Mesothelial cell of epicardium (in vitro differentiated cells): ENCODE measurements around the gene TTC7B. TPM values are rescaled to one million over a fixed set of nuclear protein-coding genes. Genes with fewer than 3 reads are reported as not detected.

ENCODE experiments used
- DNase-seq, 2 experiments: peaks; one replicate each; pipeline ENCODE4 v3.0.0; 2021; ENCODE audit warnings: low spot score in 2 of 2; ENCODE audit not compliant: unreplicated experiment in 2 of 2
- H3K27ac Mint-ChIP-seq: 2 replicates; pipeline ENCODE4 v1.8.0; 2021; ENCODE audit warnings: mixed read lengths
- H3K27me3 Mint-ChIP-seq: 2 replicates; pipeline ENCODE4 v1.8.0; 2021; ENCODE audit warnings: low read depth, mixed read lengths
- H3K36me3 Mint-ChIP-seq: 2 replicates; pipeline ENCODE4 v1.8.0; 2021; ENCODE audit warnings: mixed read lengths
- H3K4me1 Mint-ChIP-seq: 2 replicates; pipeline ENCODE4 v1.8.0; 2021; ENCODE audit warnings: mixed read lengths
- H3K4me3 Mint-ChIP-seq: 2 replicates; pipeline ENCODE4 v1.8.0; 2021; ENCODE audit warnings: mild to moderate bottlenecking, moderate library complexity, mixed read lengths
- H3K9me3 Mint-ChIP-seq: 2 replicates; pipeline ENCODE4 v1.8.0; 2021; ENCODE audit warnings: mixed read lengths
- total RNA-seq: library from RNA; stranded (reverse); gene quantifications from 3 replicates; pipeline ENCODE4 v1.2.1, GENCODE V29; 2021
- TF ChIP-seq, protein P1 (sequence below): fragments of 200-600 bp; sonication (generic); IDR thresholded peaks from one replicate; pipeline ENCODE4 v1.5.0; 2021; ENCODE audit warnings: antibody characterized with exemption; ENCODE audit not compliant: unreplicated experiment

The TTC7B gene
- total RNA-seq, 1 donor from 2014 or later = 56.5 TPM

DNA sequence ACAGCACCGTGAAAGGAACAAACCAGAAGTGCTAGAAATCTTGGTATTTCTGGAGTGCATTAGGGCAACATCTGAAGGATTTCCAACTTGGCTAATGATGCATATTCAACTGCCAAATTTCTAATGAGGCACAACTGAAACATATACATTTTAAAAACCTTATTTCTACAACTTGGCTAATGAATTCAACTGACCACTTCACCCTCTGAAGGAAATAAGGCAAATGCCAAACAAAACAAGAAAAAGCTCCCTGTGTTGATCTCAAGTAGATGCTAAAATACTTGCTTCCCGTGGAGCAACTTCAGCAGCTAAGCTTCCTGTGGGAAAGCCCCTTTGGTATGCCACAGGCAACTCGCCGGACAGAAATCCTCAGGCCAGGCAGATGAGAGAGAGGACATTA is 167.1 kb downstream of the TTC7B start:
- Mint-ChIP-seq H3K27ac (no peak overlapping the region), H3K27me3 (no peaks in the 10 kb centered on the region), H3K4me1 (peaks cover 37% of the 10 kb centered on the region), H3K4me3 (no peak overlapping the region), H3K9me3 (no peaks in the 10 kb centered on the region), H3K36me3 (peaks cover 11% of the 10 kb centered on the region)
- TF ChIP-seq, protein P1, sequence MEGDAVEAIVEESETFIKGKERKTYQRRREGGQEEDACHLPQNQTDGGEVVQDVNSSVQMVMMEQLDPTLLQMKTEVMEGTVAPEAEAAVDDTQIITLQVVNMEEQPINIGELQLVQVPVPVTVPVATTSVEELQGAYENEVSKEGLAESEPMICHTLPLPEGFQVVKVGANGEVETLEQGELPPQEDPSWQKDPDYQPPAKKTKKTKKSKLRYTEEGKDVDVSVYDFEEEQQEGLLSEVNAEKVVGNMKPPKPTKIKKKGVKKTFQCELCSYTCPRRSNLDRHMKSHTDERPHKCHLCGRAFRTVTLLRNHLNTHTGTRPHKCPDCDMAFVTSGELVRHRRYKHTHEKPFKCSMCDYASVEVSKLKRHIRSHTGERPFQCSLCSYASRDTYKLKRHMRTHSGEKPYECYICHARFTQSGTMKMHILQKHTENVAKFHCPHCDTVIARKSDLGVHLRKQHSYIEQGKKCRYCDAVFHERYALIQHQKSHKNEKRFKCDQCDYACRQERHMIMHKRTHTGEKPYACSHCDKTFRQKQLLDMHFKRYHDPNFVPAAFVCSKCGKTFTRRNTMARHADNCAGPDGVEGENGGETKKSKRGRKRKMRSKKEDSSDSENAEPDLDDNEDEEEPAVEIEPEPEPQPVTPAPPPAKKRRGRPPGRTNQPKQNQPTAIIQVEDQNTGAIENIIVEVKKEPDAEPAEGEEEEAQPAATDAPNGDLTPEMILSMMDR = no peak
- DNase-seq = no peak

GRCh38 chr14:90648421-90648820 is 167.8 kb downstream of the TTC7B start:
- Mint-ChIP-seq H3K4me3 (no peak overlapping the region), H3K9me3 (no peaks in the 10 kb centered on the region), H3K27ac (no peak overlapping the region), H3K36me3 (peaks cover 13% of the 10 kb centered on the region), H3K4me1 (peaks cover 37% of the 10 kb centered on the region), H3K27me3 (no peaks in the 10 kb centered on the region)
- TF ChIP-seq, protein P1 = no peak
- no peak for DNase-seq

GRCh38 chr14:90647473-90648005 is 168.7 kb downstream of the TTC7B start:
- Mint-ChIP-seq H3K27me3 (no peaks in the 10 kb centered on the region), H3K4me1 (peaks cover 35% of the 10 kb centered on the region), H3K9me3 (no peaks in the 10 kb centered on the region), H3K4me3 (no peak overlapping the region), H3K27ac (no peak overlapping the region), H3K36me3 (peaks cover 13% of the 10 kb centered on the region)
- TF ChIP-seq, protein P1 = no peak
- DNase-seq = no peak

DNA sequence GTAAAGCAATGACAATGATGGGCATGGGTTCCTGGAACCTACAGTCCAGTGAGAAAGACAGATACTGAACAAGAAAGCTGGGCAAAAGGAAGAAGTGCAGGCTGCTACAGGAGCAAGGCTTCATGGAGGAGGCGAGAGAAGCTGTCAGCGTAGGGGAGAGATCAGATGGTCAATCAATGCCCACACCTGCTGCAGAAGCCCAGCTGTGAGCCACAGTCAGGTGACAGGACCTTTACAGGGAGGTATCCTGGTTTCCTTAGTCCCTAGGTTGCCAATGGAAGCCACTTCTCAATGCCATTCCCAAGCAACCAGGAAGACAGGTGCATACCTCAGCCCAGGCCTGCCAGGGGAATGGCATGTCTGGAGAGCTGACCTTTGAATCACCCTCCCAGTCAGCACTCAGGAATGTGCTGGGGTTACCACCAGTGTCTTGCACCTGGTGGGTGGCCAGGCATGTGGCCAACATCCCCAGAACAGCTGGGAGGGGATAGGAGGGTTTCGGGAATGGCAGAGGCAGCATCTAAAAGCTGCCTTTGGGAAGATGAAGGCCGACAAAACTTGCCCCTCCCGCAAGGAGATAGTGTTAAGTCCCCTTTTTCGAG is 170.3 kb downstream of the TTC7B start:
- Mint-ChIP-seq H3K9me3 (no peaks in the 10 kb centered on the region), H3K36me3 (peaks cover 13% of the 10 kb centered on the region), H3K4me1 (peaks cover 41% of the 10 kb centered on the region), H3K27me3 (no peaks in the 10 kb centered on the region), H3K27ac (peak overlapping the region; percentile 68), H3K4me3 (no peak overlapping the region)
- peak in 1 of 2 experiments; percentile 46 for DNase-seq
- TF ChIP-seq, protein P1 = no peak

DNA sequence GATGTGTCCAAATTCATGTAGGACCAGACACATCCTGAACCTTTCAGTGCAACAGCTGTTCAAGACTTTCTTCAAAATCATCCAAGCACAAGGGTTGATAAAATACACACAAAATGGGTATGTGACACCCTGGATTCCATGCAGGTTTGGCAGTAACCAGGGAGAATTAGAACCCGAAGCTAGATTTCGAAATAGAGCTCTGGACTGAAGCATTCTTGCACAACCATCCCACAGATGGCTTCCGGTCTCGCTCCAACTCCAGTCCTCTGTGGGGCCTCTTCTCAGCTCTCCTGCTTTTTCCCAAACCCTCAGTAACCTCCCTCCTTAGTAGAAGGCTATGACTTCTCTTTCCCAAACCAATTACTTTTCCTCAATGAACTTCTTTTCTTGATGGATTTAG is 171.3 kb downstream of the TTC7B start:
- TF ChIP-seq, protein P1 = no peak
- H3K4me1 Mint-ChIP-seq = peaks cover 44% of the 10 kb centered on the region
- no peaks in the 10 kb centered on the region for H3K9me3 Mint-ChIP-seq
- DNase-seq = no peak
- H3K27ac Mint-ChIP-seq = peak overlapping the region; percentile 67
- H3K27me3 Mint-ChIP-seq = no peaks in the 10 kb centered on the region
- no peak overlapping the region for H3K4me3 Mint-ChIP-seq
- H3K36me3 Mint-ChIP-seq = peaks cover 16% of the 10 kb centered on the region
